ENCODE measurements around the gene CENPP.

DNA sequence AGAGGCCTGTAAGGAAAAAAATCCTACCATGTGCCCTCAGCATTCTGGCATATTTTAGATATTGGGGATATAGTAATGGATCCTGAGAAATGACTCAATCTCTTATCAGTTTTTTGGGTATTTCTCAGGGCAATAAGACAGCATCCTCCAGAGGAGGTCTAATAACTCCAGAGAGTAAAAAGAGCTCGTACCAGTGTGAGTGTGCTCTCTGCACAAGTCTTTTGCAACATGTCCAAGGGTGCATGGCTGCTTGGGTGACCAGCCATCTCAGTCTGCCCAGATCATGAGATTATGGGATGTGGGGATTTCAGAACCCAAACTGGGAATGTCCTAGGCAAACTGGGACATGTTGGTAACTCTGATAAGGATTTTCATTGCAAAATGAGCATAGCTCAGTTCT is 141.3 kb downstream of the CENPP start:
- no peak for TF ChIP-seq EZH2 (IDR thresholded peaks at IDR 0.05)
- TF ChIP-seq POLR2AphosphoS5 (IDR thresholded peaks at IDR 0.05; ENCODE audit: borderline replicate concordance, low read depth, low read length): no peak
- TF ChIP-seq FOXP2 (optimal IDR thresholded peaks at IDR 0.05; ENCODE audit: control extremely low read depth, extremely low read length, insufficient read depth): no peak

Measured in SK-N-MC (cell line).